Activated T-helper 9 cell treated with anti-CD3 and anti-CD28 coated beads, Interleukin-2, amount 50 U/mL, for 16 hours (primary cell): ENCODE measurements around the gene ADSL.
A peak's percentile ranks its signal among the peaks of the same experiment; 100 is the strongest.
"Not testable (repeated sequence)": the region's sequence is repeated elsewhere in the genome, so short reads cannot be mapped to it uniquely, and the experiment has no call there.

Experiments
- DNase-seq: peaks from one replicate; pipeline ENCODE4 v3.0.0-alpha.2; 2020; ENCODE audit warnings: low read depth

ADSL gene

GRCh38 chr22:40374567-40374966 is 28.3 kb downstream of the ADSL start:
- DNase-seq: no peak

GRCh38 chr22:40376149-40376548 is 29.8 kb downstream of the ADSL start:
- DNase-seq: no peak

GRCh38 chr22:40377931-40378330 is 31.6 kb downstream of the ADSL start:
- DNase-seq: no peak

- not testable (repeated sequence) for DNase-seq
Measured at GRCh38 chr22:40378448-40378847, 32.1 kb downstream of the ADSL start.

GRCh38 chr22:40381461-40381860 is 35.2 kb downstream of the ADSL start:
- DNase-seq: no peak

GRCh38 chr22:40383905-40384304 is 37.6 kb downstream of the ADSL start:
- DNase-seq: no peak

GRCh38 chr22:40385036-40385782 is 38.9 kb downstream of the ADSL start:
- no peak for DNase-seq

GRCh38 chr22:40387746-40388145 is 41.4 kb downstream of the ADSL start:
- DNase-seq: no peak

GRCh38 chr22:40388231-40388630 is 41.9 kb downstream of the ADSL start:
- DNase-seq: no peak

- DNase-seq: no peak
Measured at GRCh38 chr22:40391417-40391816, 45.1 kb downstream of the ADSL start.

- DNase-seq: no peak
Measured at GRCh38 chr22:40392618-40393017, 46.3 kb downstream of the ADSL start.

- no peak for DNase-seq
Measured at GRCh38 chr22:40394607-40395006, 48.3 kb downstream of the ADSL start.

- no peak for DNase-seq
Measured at GRCh38 chr22:40395607-40396006, 49.3 kb downstream of the ADSL start.

- DNase-seq: no peak
Measured at GRCh38 chr22:40396882-40397281, 50.6 kb downstream of the ADSL start.

- DNase-seq: no peak
Measured at GRCh38 chr22:40397396-40397795, 51.1 kb downstream of the ADSL start.

GRCh38 chr22:40399621-40400020 is 53.3 kb downstream of the ADSL start:
- DNase-seq: no peak

- DNase-seq: no peak
Measured at GRCh38 chr22:40400159-40400558, 53.9 kb downstream of the ADSL start.

- peak; percentile 22 for DNase-seq
Measured at GRCh38 chr22:40401532-40401931, 55.2 kb downstream of the ADSL start.

- DNase-seq: no peak
Measured at GRCh38 chr22:40401981-40402406, 55.7 kb downstream of the ADSL start.

GRCh38 chr22:40403141-40403540 is 56.8 kb downstream of the ADSL start:
- no peak for DNase-seq

- DNase-seq: no peak
Measured at GRCh38 chr22:40403651-40404050, 57.4 kb downstream of the ADSL start.

GRCh38 chr22:40404251-40405177 is 58.2 kb downstream of the ADSL start:
- no peak for DNase-seq
